Chondrocyte (in vitro differentiated cells): Measurements from ENCODE around the gene MAN2B1. TPM values are rescaled to one million over a fixed set of nuclear protein-coding genes. Genes with fewer than 3 reads are reported as not detected.
"Not testable (repeated sequence)": the region's sequence is repeated elsewhere in the genome, so short reads cannot be mapped to it uniquely, and the experiment has no call there.

ENCODE experiments used
- DNase-seq: peaks from one replicate; pipeline ENCODE4 v3.0.0; 2021; ENCODE audit warnings: mixed read lengths, low spot score
- H3K27ac Mint-ChIP-seq: one replicate; pipeline ENCODE4 v1.8.0; 2021; ENCODE audit warnings: mild to moderate bottlenecking, moderate library complexity, mixed read lengths; ENCODE audit not compliant: unreplicated experiment
- H3K27me3 Mint-ChIP-seq: 2 replicates; pipeline ENCODE4 v1.8.0; 2021; ENCODE audit warnings: low read depth, mixed read lengths
- H3K36me3 Mint-ChIP-seq: 2 replicates; pipeline ENCODE4 v1.8.0; 2021; ENCODE audit warnings: low read depth, mixed read lengths
- H3K4me1 Mint-ChIP-seq: 2 replicates; pipeline ENCODE4 v1.8.0; 2021; ENCODE audit warnings: low read depth, mild to moderate bottlenecking, mixed read lengths
- H3K4me3 Mint-ChIP-seq: one replicate; pipeline ENCODE4 v1.8.0; 2021; ENCODE audit warnings: mild to moderate bottlenecking, moderate library complexity, mixed read lengths; ENCODE audit not compliant: unreplicated experiment
- H3K9me3 Mint-ChIP-seq: 2 replicates; pipeline ENCODE4 v1.8.0; 2021; ENCODE audit warnings: low read depth, mixed read lengths
- total RNA-seq: library from RNA; stranded (reverse); gene quantifications from 3 replicates; pipeline ENCODE4 v1.2.1, GENCODE V29; 2021
- TF ChIP-seq, protein P1 (sequence below): fragments of 200-600 bp; sonication (generic); IDR thresholded peaks from 2 replicates; pipeline ENCODE4 v1.5.0; 2021; ENCODE audit warnings: antibody characterized with exemption, mild to moderate bottlenecking, moderate library complexity

MAN2B1 gene
- total RNA-seq, 1 donor from 2014 or later: 104 TPM

GRCh38 chr19:12703046-12703445, 36.5 kb upstream of the MAN2B1 start:
- H3K36me3 Mint-ChIP-seq: peaks cover 38% of the 10 kb centered on the region
- TF ChIP-seq, protein P1, sequence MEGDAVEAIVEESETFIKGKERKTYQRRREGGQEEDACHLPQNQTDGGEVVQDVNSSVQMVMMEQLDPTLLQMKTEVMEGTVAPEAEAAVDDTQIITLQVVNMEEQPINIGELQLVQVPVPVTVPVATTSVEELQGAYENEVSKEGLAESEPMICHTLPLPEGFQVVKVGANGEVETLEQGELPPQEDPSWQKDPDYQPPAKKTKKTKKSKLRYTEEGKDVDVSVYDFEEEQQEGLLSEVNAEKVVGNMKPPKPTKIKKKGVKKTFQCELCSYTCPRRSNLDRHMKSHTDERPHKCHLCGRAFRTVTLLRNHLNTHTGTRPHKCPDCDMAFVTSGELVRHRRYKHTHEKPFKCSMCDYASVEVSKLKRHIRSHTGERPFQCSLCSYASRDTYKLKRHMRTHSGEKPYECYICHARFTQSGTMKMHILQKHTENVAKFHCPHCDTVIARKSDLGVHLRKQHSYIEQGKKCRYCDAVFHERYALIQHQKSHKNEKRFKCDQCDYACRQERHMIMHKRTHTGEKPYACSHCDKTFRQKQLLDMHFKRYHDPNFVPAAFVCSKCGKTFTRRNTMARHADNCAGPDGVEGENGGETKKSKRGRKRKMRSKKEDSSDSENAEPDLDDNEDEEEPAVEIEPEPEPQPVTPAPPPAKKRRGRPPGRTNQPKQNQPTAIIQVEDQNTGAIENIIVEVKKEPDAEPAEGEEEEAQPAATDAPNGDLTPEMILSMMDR: no peak
- H3K27ac Mint-ChIP-seq: peak overlapping the region; percentile 51
- no peak overlapping the region for H3K4me3 Mint-ChIP-seq
- no peak for DNase-seq
- H3K27me3 Mint-ChIP-seq: no peaks in the 10 kb centered on the region
- peaks cover 2% of the 10 kb centered on the region for H3K4me1 Mint-ChIP-seq
- H3K9me3 Mint-ChIP-seq: no peaks in the 10 kb centered on the region

- Mint-ChIP-seq H3K27me3 (no peaks in the 10 kb centered on the region), H3K9me3 (no peaks in the 10 kb centered on the region), H3K4me1 (peaks cover 5% of the 10 kb centered on the region), H3K27ac (no peak overlapping the region), H3K36me3 (peaks cover 38% of the 10 kb centered on the region), H3K4me3 (no peak overlapping the region)
- TF ChIP-seq, protein P1: no peak
- no peak for DNase-seq
These were observed 35.2 kb upstream of the MAN2B1 start for GRCh38 chr19:12701596-12702282.

DNA sequence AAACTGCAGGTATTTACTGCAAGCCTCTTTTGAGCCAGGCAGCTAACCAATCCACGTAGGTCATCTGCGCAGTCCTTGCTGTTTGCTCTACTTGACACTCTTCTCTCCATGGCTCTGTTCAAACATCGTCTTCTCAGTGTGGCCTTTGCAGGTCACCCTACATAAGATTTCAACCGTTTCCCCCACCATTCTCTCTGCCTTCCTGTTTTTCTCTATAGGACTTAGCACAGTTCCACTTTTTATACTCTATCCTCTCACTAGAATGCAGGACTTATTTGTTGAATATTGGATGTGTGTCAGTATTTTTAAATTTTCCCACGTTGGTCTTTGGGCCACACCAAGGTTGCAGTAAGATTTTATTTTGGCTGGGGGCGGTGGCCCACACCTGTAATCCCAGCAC, 31.6 kb upstream of the MAN2B1 start:
- peak overlapping the region; percentile 35 for H3K4me3 Mint-ChIP-seq
- TF ChIP-seq, protein P1: no peak
- no peaks in the 10 kb centered on the region for H3K9me3 Mint-ChIP-seq
- peak overlapping the region; percentile 8 for H3K27ac Mint-ChIP-seq
- H3K4me1 Mint-ChIP-seq: peaks cover 10% of the 10 kb centered on the region
- DNase-seq: no peak
- H3K36me3 Mint-ChIP-seq: peaks cover 14% of the 10 kb centered on the region
- no peaks in the 10 kb centered on the region for H3K27me3 Mint-ChIP-seq

GRCh38 chr19:12697425-12697824, 30.9 kb upstream of the MAN2B1 start:
- Mint-ChIP-seq H3K36me3 (peaks cover 12% of the 10 kb centered on the region), H3K27ac (peak overlapping the region; percentile 97), H3K4me3 (peak overlapping the region; percentile 82)
- DNase-seq, H3K9me3 Mint-ChIP-seq, H3K4me1 Mint-ChIP-seq, H3K27me3 Mint-ChIP-seq: not testable (repeated sequence)

- peaks cover 10% of the 10 kb centered on the region for H3K36me3 Mint-ChIP-seq
- H3K27me3 Mint-ChIP-seq: no peaks in the 10 kb centered on the region
These were observed 30.1 kb upstream of the MAN2B1 start, which contains the start of gene FBXW9 for GRCh38 chr19:12696366-12697335. FBXW9 (minus strand) TSS chr19:12696631; CDS start chr19:12696581, 50 bp downstream.

More at GRCh38 chr19:12696366-12697335, 30.1 kb upstream of the MAN2B1 start, which contains the start of gene FBXW9:
- no peaks in the 10 kb centered on the region for H3K9me3 Mint-ChIP-seq
- peak within 1 kb of the TSS; percentile 97 for H3K27ac Mint-ChIP-seq
- peak within 1 kb of the TSS; percentile 82 for H3K4me3 Mint-ChIP-seq
- TF ChIP-seq, protein P1: no peak
- H3K4me1 Mint-ChIP-seq: peaks cover 10% of the 10 kb centered on the region
- DNase-seq: peak; percentile 96
